ENCODE data around the gene AATF. TPM values are rescaled to one million over a fixed set of nuclear protein-coding genes. Genes with fewer than 3 reads are reported as not detected.

AATF gene
- total and polyA plus RNA-seq, 2 of the 8 experiments (the other 6 are each of a cell fraction or from before 2014, with no cell fraction given), result 20.1 to 62.8 TPM

DNA sequence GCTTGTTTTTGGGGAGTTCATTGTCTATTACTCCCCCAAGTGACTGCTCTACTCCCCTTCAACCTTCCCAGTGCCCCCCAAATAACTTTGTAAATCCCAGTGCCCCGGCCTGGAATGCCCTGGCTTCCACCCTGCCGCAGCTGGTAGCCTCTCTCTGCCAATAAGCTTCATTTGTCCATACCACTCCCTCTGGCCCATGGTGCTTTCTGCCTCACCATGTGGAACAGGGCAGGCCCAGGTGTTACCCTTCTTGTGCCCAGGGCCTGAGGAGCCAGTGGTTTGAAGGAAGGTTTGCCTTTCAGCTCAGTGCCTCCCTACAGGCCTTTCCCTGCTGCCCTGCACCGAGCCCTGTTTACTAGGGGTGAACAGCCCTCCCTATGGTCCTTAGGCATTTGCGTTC is 134.2 kb downstream of the AATF start:
- WGBS, 2 experiments (ENCODE audit: extremely low coverage in 1 of 2, insufficient coverage in 1 of 2, insufficient read length in 1 of 2, insufficient replicate concordance in 2 of 2, low coverage in 1 of 2, low lambda C conversion rate in 2 of 2, missing lambda C conversion rate in 1 of 2), result 93% methylated on average over 4 of the region's 4 CpGs; no CpG with 5 or more reads in 1 of the 2 experiments
- DNase-seq (ENCODE audit: low read depth in 1 of 2, low spot score in 2 of 2) (no peak), FAIRE-seq (no peak)
- Histone ChIP-seq H2AK5ac (ENCODE audit: low read depth, low read length) (peak overlapping the region; percentile 99), H4K20me1 (replicated peaks in 1 of 2; ENCODE audit: control insufficient read depth in 1 of 2, insufficient read depth in 2 of 2, low read length in 2 of 2) (no peaks in the 10 kb centered on the region), H2AFZ (ENCODE audit: low read length) (no peak overlapping the region), H3K9me3 (ENCODE audit: insufficient read depth in 2 of 2, low read depth in 1 of 2, low read length in 1 of 2) (peaks cover 0 to 9% of the 10 kb centered on the region in 2 experiments; a peak in 1 of 4 replicates), H3K14ac (ENCODE audit: insufficient read length) (no peak overlapping the region), H2BK12ac (ENCODE audit: low read depth, low read length) (peak overlapping the region; percentile 90; the same call in 1 of the 2 replicates), H3K27ac (ENCODE audit: low read depth, low read length) (peak overlapping the region; percentile 2; the same call in 1 of the 2 replicates), H3K9ac (replicated peaks in 1 of 4; ENCODE audit: extremely low read depth in 1 of 4, low read depth in 3 of 4, low read length in 3 of 4) (no peak overlapping the region), H3K27me3 (replicated peaks in 1 of 4; ENCODE audit: control insufficient read depth in 3 of 4, extremely low read depth in 1 of 4, insufficient read depth in 3 of 4, low read length in 3 of 4) (no peaks in the 10 kb centered on the region), H3K79me2 (ENCODE audit: control insufficient read depth in 1 of 2, insufficient read depth in 2 of 2, low read length in 2 of 2) (no peaks in the 10 kb centered on the region), H3K56ac (replicated peaks; ENCODE audit: insufficient read length, low read depth, low read length) (no peak overlapping the region), H2BK15ac (ENCODE audit: low read length) (0 out of 2 replicates have a peak overlapping the region, but pooled peaks have one; percentile 72), H3K4ac (replicated peaks; ENCODE audit: insufficient read length, low read depth, low read length) (no peak overlapping the region), H4K5ac (ENCODE audit: insufficient read length, low read depth, low read length) (no peak overlapping the region), H4K8ac (ENCODE audit: extremely low read depth, insufficient read depth, low read length) (0 out of 2 replicates have a peak overlapping the region, but pooled peaks have one; percentile 39), H3K23ac (ENCODE audit: insufficient read length) (no peak overlapping the region), H3K4me1 (replicated peaks in 1 of 4; ENCODE audit: control insufficient read depth in 3 of 4, insufficient read depth in 4 of 4, low read length in 3 of 4) (peaks cover 6 to 18% (median 14%) of the 10 kb centered on the region in 4 experiments), H3K4me3 (ENCODE audit: extremely low read depth in 1 of 4, insufficient read depth in 2 of 4, low read depth in 3 of 4, low read length in 4 of 4) (no peak overlapping the region), H2BK20ac (ENCODE audit: low read length) (0 out of 2 replicates have a peak overlapping the region, but pooled peaks have one; percentile 48), H2BK120ac (replicated peaks; ENCODE audit: low read depth, low read length) (no peak overlapping the region), H2BK5ac (ENCODE audit: low read depth, low read length) (peak overlapping the region; percentile 75), H3K36me3 (ENCODE audit: control insufficient read depth in 2 of 4, insufficient read depth in 4 of 4, low read length in 3 of 4) (peaks cover 6 to 32% (median 26%) of the 10 kb centered on the region in 4 experiments; a peak in 7 of 8 replicates), H3K23me2 (ENCODE audit: low read depth, low read length) (no peaks in the 10 kb centered on the region), H3K79me1 (ENCODE audit: low read depth, low read length) (no peaks in the 10 kb centered on the region), H3K4me2 (ENCODE audit: insufficient read depth in 1 of 2, low read depth in 2 of 2, low read length in 2 of 2) (no peak overlapping the region), H3K18ac (ENCODE audit: extremely low read depth, low read length) (peak overlapping the region; percentile 90), H4K91ac (replicated peaks; ENCODE audit: insufficient read length, low read length) (peak overlapping the region; percentile 20)
- ChIA-PET POLR2A (ENCODE audit: partially characterized antibody) (interaction anchor here (0.9 to 2.8 kb wide), 8 partner anchors 15 to 43 kb away, joined by 3 to 12 read pairs (median 4); no protein-coding TSS in a partner anchor), CTCF (ENCODE audit: partially characterized antibody) (interaction anchor here (0.6 to 2.8 kb wide), 8 partner anchors 8 to 239 kb away, joined by 3 to 11 read pairs (median 3); no protein-coding TSS in a partner anchor)
- no peak for TF ChIP-seq GTF2F1 (IDR thresholded peaks at IDR 0.05; ENCODE audit: borderline replicate concordance, low read depth, low read length)
- 0 out of 2 replicates have a peak, but pooled peaks have one; percentile 32 for TF ChIP-seq POLR2AphosphoS5 (IDR thresholded peaks at IDR 0.05; ENCODE audit: low read depth, low read length)
- TF ChIP-seq, protein P1, sequence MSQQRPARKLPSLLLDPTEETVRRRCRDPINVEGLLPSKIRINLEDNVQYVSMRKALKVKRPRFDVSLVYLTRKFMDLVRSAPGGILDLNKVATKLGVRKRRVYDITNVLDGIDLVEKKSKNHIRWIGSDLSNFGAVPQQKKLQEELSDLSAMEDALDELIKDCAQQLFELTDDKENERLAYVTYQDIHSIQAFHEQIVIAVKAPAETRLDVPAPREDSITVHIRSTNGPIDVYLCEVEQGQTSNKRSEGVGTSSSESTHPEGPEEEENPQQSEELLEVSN (IDR thresholded peaks at IDR 0.05), result no peak

All from H1 (cell line).